OCI-LY1 (cell line): Measurements from ENCODE around the gene FATE1.

Experiments used
- CTCF ChIP-seq: fragments of 200-600 bp; sonication (generic), shearing (Covaris generic); IDR thresholded peaks from 2 replicates; pipeline ENCODE4 v1.5.1; 2017; ENCODE audit warnings: mild to moderate bottlenecking, antibody characterized with exemption, low read length, moderate library complexity, mixed read lengths
- EZH2 ChIP-seq: fragments of 200-600 bp; sonication (generic), shearing (Covaris generic); IDR thresholded peaks from 2 replicates; pipeline ENCODE4 v1.8.0; 2017; ENCODE audit warnings: borderline replicate concordance, mixed run types, mild to moderate bottlenecking, antibody characterized with exemption, low read length, moderate library complexity, mixed read lengths

GRCh38 chrX:151754641-151755215 lies 38.9 kb downstream of the FATE1 start:
- TF ChIP-seq CTCF, result no peak
- no peak for TF ChIP-seq EZH2
